ENCODE data around the gene VPS26A. TPM values are rescaled to one million over a fixed set of nuclear protein-coding genes. Genes with fewer than 3 reads are reported as not detected.

The VPS26A gene
- total RNA-seq, 1 experiment from 2014 or later: 80.1 TPM

DNA sequence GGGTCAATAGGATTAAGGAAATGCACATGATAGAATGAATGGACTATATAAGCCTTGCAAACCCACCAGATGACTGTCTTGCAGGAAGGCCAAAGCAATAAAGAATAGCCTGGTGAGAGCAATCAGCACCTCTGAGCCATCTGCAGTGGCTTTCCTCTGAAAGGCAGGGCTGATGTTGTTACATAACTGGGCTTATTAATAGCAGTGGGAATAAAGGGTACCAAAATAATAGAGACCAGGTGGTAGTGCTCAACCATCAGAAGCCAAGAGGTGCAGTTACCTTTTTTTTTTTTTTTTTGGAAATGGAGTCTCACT is 16.8 kb upstream of the VPS26A start:
- no peak for DNase-seq (ENCODE audit: low spot score)
- no peak overlapping the region for H3K27ac ChIP-seq (ENCODE audit: low read depth, low read length, poor library complexity, severe bottlenecking)
- BruUV-seq (replicated peaks): no TSS peak
- H3K9me3 ChIP-seq (ENCODE audit: low read depth, low read length, poor library complexity, severe bottlenecking): no peaks in the 10 kb centered on the region
- no peak overlapping the region for H3K4me3 ChIP-seq (ENCODE audit: low read depth, low read length, poor library complexity, severe bottlenecking)
- intact Hi-C loops (cut with micrococcal nuclease; ENCODE audit: unreplicated experiment): no loop called here
- H3K4me1 ChIP-seq (ENCODE audit: insufficient read depth, low read length, poor library complexity, severe bottlenecking): no peaks in the 10 kb centered on the region
- ChIA-PET CTCF (no interaction called here), POLR2A (ENCODE audit: low non-redundant PET) (no interaction called here)
- TF ChIP-seq EZH2 (IDR thresholded peaks at IDR 0.05; ENCODE audit: borderline replicate concordance, low read depth, low read length, poor library complexity, severe bottlenecking): no peak
- TF ChIP-seq, protein P1, sequence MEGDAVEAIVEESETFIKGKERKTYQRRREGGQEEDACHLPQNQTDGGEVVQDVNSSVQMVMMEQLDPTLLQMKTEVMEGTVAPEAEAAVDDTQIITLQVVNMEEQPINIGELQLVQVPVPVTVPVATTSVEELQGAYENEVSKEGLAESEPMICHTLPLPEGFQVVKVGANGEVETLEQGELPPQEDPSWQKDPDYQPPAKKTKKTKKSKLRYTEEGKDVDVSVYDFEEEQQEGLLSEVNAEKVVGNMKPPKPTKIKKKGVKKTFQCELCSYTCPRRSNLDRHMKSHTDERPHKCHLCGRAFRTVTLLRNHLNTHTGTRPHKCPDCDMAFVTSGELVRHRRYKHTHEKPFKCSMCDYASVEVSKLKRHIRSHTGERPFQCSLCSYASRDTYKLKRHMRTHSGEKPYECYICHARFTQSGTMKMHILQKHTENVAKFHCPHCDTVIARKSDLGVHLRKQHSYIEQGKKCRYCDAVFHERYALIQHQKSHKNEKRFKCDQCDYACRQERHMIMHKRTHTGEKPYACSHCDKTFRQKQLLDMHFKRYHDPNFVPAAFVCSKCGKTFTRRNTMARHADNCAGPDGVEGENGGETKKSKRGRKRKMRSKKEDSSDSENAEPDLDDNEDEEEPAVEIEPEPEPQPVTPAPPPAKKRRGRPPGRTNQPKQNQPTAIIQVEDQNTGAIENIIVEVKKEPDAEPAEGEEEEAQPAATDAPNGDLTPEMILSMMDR (conservative IDR thresholded peaks at IDR 0.05; ENCODE audit: low read depth, low read length): no peak
- H3K36me3 ChIP-seq (ENCODE audit: insufficient read depth, low read length, poor library complexity, severe bottlenecking): no peaks in the 10 kb centered on the region
- peaks cover 3% of the 10 kb centered on the region for H3K27me3 ChIP-seq (replicated peaks; ENCODE audit: insufficient read depth, low read depth, low read length, poor library complexity)

DNA sequence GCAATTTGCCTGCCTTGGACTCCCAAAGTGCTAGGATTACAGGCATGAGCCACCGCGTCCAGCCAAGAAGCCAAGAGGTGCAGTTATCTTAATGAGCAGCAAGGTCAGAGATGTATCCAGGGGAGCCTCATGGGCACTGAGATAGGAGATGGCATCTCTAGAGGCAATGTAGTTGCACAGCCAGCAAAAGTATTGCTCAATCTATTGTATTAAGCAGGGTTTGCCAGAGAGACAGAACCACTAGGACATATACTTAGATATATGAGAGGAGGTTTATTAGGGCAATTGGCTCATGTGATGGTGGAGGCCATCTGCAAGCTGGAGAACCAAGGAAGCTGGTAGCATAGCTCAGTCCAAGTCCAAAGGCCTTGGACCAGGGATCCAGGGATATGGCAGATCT is 16.3 kb upstream of the VPS26A start:
- TF ChIP-seq, protein P1 (conservative IDR thresholded peaks at IDR 0.05; ENCODE audit: low read depth, low read length): no peak
- TF ChIP-seq EZH2 (IDR thresholded peaks at IDR 0.05; ENCODE audit: borderline replicate concordance, low read depth, low read length, poor library complexity, severe bottlenecking): no peak
- DNase-seq (ENCODE audit: low spot score): no peak
- Histone ChIP-seq H3K27me3 (replicated peaks; ENCODE audit: insufficient read depth, low read depth, low read length, poor library complexity) (peaks cover 3% of the 10 kb centered on the region), H3K36me3 (ENCODE audit: insufficient read depth, low read length, poor library complexity, severe bottlenecking) (no peaks in the 10 kb centered on the region), H3K4me1 (ENCODE audit: insufficient read depth, low read length, poor library complexity, severe bottlenecking) (no peaks in the 10 kb centered on the region), H3K4me3 (ENCODE audit: low read depth, low read length, poor library complexity, severe bottlenecking) (no peak overlapping the region), H3K27ac (ENCODE audit: low read depth, low read length, poor library complexity, severe bottlenecking) (no peak overlapping the region), H3K9me3 (ENCODE audit: low read depth, low read length, poor library complexity, severe bottlenecking) (no peaks in the 10 kb centered on the region)
- POLR2A ChIA-PET (ENCODE audit: low non-redundant PET): no interaction called here
- BruUV-seq (replicated peaks): no TSS peak
- intact Hi-C loops (cut with micrococcal nuclease; ENCODE audit: unreplicated experiment): no loop called here
- CTCF ChIA-PET: no interaction called here

DNA sequence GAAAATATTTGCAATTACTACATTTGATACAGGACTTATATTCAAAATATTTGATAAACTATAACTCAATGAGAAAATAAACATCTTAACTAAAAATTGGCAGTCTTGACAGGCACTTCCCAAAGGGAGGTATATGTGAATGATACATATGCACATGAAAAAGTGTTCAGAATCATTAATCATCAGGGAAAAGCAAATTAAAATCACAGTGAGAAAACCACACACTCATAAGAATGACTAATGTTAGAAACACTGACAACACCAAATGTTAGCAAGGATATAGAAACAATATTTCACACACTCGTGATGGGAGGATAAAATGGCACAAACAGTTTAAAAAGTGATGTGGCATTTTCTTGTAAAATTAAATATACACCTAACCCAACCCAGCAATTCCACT is 4.1 kb upstream of the VPS26A start:
- no peaks in the 10 kb centered on the region for H3K36me3 ChIP-seq (ENCODE audit: insufficient read depth, low read length, poor library complexity, severe bottlenecking)
- peaks cover 4% of the 10 kb centered on the region for H3K4me1 ChIP-seq (ENCODE audit: insufficient read depth, low read length, poor library complexity, severe bottlenecking)
- no TSS peak for BruUV-seq (replicated peaks)
- H3K4me3 ChIP-seq (ENCODE audit: low read depth, low read length, poor library complexity, severe bottlenecking): no peak overlapping the region
- H3K9me3 ChIP-seq (ENCODE audit: low read depth, low read length, poor library complexity, severe bottlenecking): no peaks in the 10 kb centered on the region
- ChIA-PET CTCF (no interaction called here), POLR2A (ENCODE audit: low non-redundant PET) (no interaction called here)
- H3K27ac ChIP-seq (ENCODE audit: low read depth, low read length, poor library complexity, severe bottlenecking): no peak overlapping the region
- H3K27me3 ChIP-seq (replicated peaks; ENCODE audit: insufficient read depth, low read depth, low read length, poor library complexity): no peaks in the 10 kb centered on the region
- intact Hi-C loops (cut with micrococcal nuclease; ENCODE audit: unreplicated experiment): loop anchor here (5.0 kb wide), 1 partner anchor 57 kb away; no protein-coding TSS in a partner anchor
- no peak for DNase-seq (ENCODE audit: low spot score)
- TF ChIP-seq, protein P1 (conservative IDR thresholded peaks at IDR 0.05; ENCODE audit: low read depth, low read length): no peak
- no peak for TF ChIP-seq EZH2 (IDR thresholded peaks at IDR 0.05; ENCODE audit: borderline replicate concordance, low read depth, low read length, poor library complexity, severe bottlenecking)
